GM18511 (cell line): ENCODE measurements around the gene LIPN.

Source experiments
- ATAC-seq: cut with Tn5 transposase; IDR thresholded peaks from one replicate; pipeline ENCODE4 v1.9.1; 2021; ENCODE audit warnings: mild to moderate bottlenecking, moderate library complexity; ENCODE audit not compliant: unreplicated experiment

The LIPN gene

GRCh38 chr10:88783724-88784123 is 23.9 kb downstream of the LIPN start:
- no peak for ATAC-seq

- no peak for ATAC-seq
Measured at GRCh38 chr10:88786032-88786770, 26.4 kb downstream of the LIPN start.

GRCh38 chr10:88787463-88787862 is 27.6 kb downstream of the LIPN start:
- no peak for ATAC-seq

GRCh38 chr10:88788924-88789323 is 29.1 kb downstream of the LIPN start:
- no peak for ATAC-seq

- no peak for ATAC-seq
Measured at GRCh38 chr10:88791924-88792323, 32.1 kb downstream of the LIPN start.

- no peak for ATAC-seq
Measured at GRCh38 chr10:88792661-88793060, 32.8 kb downstream of the LIPN start.

GRCh38 chr10:88793712-88794299 is 34.0 kb downstream of the LIPN start:
- no peak for ATAC-seq

- no peak for ATAC-seq
Measured at GRCh38 chr10:88794731-88795130, 34.9 kb downstream of the LIPN start.

- no peak for ATAC-seq
Measured at GRCh38 chr10:88800152-88801125, 40.6 kb downstream of the LIPN start.

- ATAC-seq = no peak
Measured at GRCh38 chr10:88802523-88803285, 42.9 kb downstream of the LIPN start, which contains the start of gene LIPM. TSS of gene LIPM (plus strand) at chr10:88802730. CDS start at chr10:88802897, 167 bp downstream.

- no peak for ATAC-seq
Measured at GRCh38 chr10:88803641-88804040, 43.8 kb downstream of the LIPN start.

GRCh38 chr10:88804083-88804812 is 44.4 kb downstream of the LIPN start:
- no peak for ATAC-seq

- ATAC-seq = no peak
Measured at GRCh38 chr10:88805361-88805760, 45.5 kb downstream of the LIPN start.

- no peak for ATAC-seq
Measured at GRCh38 chr10:88805924-88806323, 46.1 kb downstream of the LIPN start.

- ATAC-seq = no peak
Measured at GRCh38 chr10:88809621-88810020, 49.8 kb downstream of the LIPN start.

- ATAC-seq = no peak
Measured at GRCh38 chr10:88810196-88810961, 50.6 kb downstream of the LIPN start.

- no peak for ATAC-seq
Measured at GRCh38 chr10:88813200-88813599, 53.4 kb downstream of the LIPN start.

- ATAC-seq = no peak
Measured at GRCh38 chr10:88819290-88819689, 59.5 kb downstream of the LIPN start.

GRCh38 chr10:88820748-88821401 is 61.1 kb downstream of the LIPN start:
- no peak for ATAC-seq
